Urothelium cell line (cell line): ENCODE results near the gene TFEB.

Source experiments
- DNase-seq: peaks from one replicate; pipeline ENCODE4 v3.0.0; 2011; ENCODE audit warnings: low spot score, mixed read lengths
- FAIRE-seq: peaks from 2 replicates; lab custom pipeline; 2011; peaks lifted over from hg19 to GRCh38; lab: Jason Lieb, UNC

Gene TFEB

DNA sequence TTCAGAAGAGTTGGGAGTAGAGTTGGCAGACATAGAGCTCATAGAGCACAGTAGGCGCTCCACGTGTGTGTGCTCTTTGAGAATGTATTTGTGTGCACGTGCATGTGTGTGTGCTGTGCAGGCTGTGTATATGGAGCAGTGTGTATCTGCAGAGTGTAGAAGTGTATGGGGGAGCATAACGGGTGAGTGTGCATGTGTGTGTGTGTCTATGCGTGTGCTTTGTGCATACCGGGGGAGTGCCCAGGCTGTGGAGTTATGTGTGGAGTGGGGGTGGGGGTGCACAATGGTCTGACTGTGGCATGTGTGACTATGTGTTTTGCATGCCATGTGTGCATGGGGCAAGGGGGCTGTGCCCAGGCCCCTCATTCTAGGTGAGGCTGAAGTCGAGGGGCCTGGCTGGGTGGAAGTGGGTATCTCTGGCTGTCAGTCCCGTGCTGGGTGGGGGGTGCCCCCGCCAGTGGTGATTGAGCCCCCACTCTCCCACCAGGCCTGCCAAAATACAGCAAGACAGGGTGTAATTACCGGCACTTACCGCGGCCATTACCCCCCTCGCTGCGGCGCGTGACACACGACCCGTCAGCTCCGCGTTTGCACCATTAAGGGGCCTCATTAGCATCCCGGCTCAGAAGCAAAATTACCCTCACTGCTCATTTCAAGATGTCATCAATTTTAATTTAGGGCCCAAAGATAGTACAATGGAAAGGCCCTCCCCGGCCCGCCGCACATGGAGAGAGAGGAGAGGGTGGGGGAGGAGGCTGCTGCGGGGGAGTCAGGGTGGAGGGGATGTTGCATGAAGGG lies 58.1 kb downstream of the TFEB start:
- DNase-seq, result no peak
- no peak for FAIRE-seq

- DNase-seq (no peak), FAIRE-seq (no peak)
Observed at GRCh38 chr6:41676431-41676830, 59.0 kb downstream of the TFEB start.

GRCh38 chr6:41675992-41676391 lies 59.4 kb downstream of the TFEB start:
- FAIRE-seq, result no peak

GRCh38 chr6:41675176-41675775 lies 60.1 kb downstream of the TFEB start:
- FAIRE-seq, result no peak
- DNase-seq, result no peak

More at GRCh38 chr6:41675992-41676391, 59.4 kb downstream of the TFEB start:
- no peak for DNase-seq

DNA sequence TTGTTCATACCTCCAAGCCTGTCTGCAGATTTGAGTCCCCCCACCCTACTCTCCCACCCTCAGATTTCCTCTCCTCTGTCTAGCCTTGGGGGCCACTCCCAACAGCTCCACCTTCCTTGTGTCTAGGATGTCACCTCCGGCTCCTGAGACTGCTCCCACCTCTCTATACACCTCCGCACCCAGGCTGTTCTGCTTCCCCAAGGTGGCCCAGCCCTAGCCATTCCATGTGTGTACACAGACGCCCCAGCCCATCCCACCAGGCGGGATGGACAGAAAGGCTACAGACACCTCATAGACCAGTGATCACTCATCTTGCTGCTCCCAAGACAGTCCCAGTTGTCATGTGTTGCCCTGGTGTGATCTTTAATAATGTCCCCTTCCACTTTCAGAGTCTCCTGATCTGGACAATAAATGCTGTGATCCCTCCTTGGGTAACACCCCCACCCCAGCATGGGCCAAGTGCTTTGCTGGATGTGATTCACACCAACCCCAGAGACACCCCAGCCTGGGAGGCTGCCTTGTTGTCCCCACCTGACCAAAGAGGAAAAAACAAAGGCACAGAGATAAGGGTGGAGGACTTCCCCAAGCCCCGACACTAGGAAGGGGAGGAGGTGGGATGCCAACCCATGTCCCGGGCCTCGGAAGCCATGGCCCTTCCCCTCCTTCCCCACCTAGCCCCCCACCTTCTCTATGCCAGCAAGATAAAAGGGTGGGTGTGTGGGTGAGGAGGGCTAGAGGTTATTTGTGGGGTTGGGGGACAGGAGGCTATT lies 61.0 kb downstream of the TFEB start:
- FAIRE-seq (no peak), DNase-seq (no peak)

DNA sequence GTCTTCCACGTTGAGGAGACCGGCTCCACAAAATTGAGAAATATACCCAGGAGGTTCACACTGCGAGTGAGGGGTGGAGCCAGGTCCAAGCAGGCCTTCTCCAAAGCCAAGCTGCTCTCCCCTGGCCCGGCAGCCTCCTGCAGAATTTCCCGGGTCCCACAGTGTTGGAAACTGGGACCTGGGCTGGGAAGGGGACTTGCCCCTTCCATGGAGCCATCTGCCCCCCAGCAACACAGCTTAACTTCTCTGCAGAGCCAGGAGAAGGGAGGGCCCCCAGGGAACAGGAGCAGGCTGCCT lies 61.8 kb downstream of the TFEB start:
- no peak for FAIRE-seq

GRCh38 chr6:41672816-41673703 lies 62.3 kb downstream of the TFEB start:
- DNase-seq (no peak), FAIRE-seq (no peak)

More for the DNA sequence above, 61.8 kb downstream of the TFEB start:
- no peak for DNase-seq

DNA sequence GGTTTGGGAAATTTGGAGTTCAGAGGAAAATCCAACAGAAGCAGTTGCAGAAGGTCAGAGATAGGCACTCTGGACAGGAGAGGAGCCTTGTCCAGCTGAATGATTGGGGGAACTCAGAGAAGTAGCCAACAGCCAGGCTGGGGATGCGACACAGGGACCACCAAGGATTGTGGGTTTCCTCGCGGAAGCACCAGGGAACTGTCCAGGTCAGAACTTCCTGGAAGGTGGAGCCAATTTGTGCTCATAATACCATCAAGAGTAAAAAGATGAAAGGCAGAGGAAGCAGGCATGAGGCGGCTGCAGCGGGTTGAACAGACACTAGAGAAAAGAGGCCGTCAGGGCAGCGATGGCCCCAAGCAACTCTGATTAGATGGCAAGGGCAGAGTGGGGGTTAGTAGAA lies 63.4 kb downstream of the TFEB start:
- FAIRE-seq (no peak), DNase-seq (no peak)

GRCh38 chr6:41671376-41671775 lies 64.0 kb downstream of the TFEB start:
- DNase-seq (no peak), FAIRE-seq (no peak)

- DNase-seq (no peak), FAIRE-seq (no peak)
Observed at GRCh38 chr6:41670703-41671360, 64.6 kb downstream of the TFEB start.

- FAIRE-seq (no peak), DNase-seq (no peak)
Observed at GRCh38 chr6:41668968-41669367, 66.4 kb downstream of the TFEB start.

DNA sequence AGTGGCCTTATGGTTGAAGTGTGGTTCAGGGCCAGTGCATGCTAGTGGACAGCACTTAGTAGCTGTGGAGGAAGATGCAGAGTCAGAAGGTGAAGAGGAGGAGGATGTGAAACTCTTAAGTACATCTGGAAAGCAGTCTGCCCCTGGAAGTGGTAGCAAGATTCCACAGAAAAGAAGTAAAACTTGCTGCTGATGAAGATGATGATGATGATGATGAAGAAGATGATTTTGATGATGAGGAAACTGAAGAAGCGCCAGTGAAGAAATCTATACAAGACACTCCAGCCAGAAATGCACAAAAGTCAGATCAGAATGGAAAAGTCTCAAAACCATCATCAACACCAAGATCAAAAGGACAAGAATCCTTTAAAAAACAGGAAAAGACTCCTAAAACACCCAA lies 68.2 kb downstream of the TFEB start:
- FAIRE-seq (no peak), DNase-seq (no peak)

GRCh38 chr6:41664271-41664670 lies 71.1 kb downstream of the TFEB start:
- no peak for FAIRE-seq

DNA sequence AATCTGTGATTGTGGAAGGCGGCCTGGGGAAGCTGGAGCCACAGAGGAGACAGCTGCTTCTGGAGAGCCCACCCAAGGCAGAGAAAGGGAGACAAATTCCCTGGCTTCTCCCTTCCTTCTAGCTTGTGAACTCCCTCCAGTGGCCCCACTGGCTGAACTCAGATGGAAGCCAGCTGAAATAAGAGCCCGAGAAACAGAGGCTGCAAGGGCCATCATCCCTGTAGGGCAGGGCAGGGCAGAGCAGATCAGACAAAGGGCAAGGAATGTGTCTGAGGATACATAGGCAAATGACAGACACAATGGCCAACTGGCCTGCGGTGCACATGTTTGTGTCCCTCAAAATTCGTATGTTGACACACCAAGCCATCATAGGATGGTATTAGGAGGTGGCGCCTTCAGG lies 71.8 kb downstream of the TFEB start:
- DNase-seq, result no peak
- FAIRE-seq, result no peak

More at GRCh38 chr6:41664271-41664670, 71.1 kb downstream of the TFEB start:
- no peak for DNase-seq

- no peak for FAIRE-seq
- DNase-seq, result no peak
Observed at GRCh38 chr6:41659935-41660334, 75.5 kb downstream of the TFEB start.

- DNase-seq, result no peak
- no peak for FAIRE-seq
Observed at GRCh38 chr6:41658636-41659035, 76.8 kb downstream of the TFEB start.

DNA sequence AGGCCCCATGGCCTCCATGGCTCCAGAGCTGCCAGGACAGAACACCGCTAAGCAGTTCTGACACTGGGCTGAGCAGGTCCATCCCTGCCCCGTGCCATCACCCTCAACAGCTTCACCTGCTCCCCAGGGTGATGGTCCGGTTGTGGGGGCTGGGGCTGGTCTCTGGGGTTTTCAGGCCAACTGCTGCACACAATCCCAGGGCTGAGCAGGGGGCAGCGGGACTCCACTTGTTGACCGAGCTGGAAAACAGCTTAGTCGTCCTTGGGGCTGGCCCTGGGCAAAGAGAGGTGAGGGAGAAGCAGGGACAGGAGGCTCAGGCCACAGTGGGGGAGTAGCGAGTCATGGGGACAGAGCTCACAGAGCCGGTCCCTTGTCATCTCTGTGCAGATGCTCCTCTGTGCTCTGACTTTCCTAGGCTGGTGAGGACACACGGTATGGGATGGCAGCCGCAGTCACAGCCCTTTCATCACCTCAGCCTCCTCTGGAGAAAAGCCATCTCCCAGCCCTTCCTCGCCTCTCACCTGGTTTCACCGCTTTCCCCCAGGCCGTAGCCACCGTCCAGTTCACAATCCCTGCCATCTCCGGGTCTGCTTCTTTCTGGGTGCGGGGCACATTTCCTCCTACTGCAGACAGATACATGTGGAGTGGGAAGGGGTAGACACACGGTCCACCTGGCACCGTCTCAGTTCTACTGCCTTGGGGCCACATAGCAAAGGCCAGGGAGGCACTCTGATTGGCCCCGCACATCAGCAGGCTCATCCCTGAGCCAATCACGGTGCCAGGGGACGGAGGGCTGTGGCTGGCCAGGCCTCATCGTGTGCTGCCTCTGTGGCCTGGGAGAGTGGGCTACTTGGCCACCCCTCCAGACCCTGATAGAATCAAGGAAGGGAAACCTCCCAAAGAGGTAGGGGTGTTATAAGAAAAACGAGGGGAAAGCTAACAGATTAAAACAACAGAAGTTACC lies 78.0 kb downstream of the TFEB start:
- FAIRE-seq (peak; percentile 23), DNase-seq (no peak)

DNA sequence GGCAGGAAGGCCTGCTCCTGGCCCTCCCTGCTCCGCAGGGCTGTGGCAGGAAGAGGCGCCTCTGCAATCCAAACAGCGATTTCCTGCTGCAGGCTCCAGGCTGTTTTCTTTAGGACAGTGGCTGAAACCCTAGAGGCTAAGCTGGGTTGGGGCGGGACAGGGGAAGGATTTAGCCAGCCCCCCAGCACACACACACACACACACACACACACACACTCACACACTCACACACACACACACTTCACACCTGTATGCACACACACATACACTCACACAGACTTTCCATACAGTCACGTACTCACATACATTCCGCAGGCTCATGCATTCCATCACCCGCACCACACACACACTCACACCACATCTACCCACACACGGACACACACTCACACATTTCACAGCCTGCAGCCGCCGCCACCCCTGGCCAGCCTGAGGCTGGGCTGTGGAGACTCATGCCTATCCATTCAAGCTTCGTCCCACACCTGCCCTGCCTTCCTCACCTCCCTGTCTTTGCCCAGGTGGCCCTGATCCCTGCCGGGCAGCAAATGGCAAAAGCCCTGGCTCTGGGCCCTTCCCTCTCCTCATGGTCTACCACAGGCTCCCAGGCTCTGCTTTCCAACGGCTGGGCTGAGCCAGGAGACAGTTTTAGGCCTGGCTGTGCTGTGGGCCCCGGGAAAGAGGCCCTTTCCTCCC lies 79.3 kb downstream of the TFEB start:
- no peak for FAIRE-seq
- no peak for DNase-seq

DNA sequence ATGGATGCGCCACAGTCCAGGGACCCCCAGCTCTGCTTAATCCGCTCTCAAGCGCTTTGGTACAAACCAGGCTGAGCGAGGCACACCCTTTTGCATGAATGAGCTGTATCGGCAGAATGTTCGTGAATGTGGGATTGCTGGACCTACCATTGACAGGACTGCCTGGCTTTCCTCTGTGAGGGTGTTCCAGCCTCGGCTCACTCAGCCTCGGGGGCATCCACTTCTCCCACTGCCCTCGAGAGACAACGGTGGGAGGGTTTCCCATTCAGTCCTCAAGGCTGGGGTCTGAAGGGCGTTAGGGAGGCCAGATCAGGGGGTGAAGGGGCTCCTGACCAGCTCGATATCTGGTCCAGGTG lies 79.8 kb downstream of the TFEB start:
- DNase-seq (no peak), FAIRE-seq (no peak)
